NCI-H2227 (cell line): ENCODE data around the gene MYBPC1.
"Not testable (repeated sequence)": the region's sequence is repeated elsewhere in the genome, so short reads cannot be mapped to it uniquely, and the experiment has no call there.

ENCODE experiments used
- DNase-seq: peaks from one replicate; lab custom pipeline; 2025; ENCODE audit not compliant: unreplicated experiment; lab: John Stamatoyannopoulos, UW

Gene MYBPC1

DNA sequence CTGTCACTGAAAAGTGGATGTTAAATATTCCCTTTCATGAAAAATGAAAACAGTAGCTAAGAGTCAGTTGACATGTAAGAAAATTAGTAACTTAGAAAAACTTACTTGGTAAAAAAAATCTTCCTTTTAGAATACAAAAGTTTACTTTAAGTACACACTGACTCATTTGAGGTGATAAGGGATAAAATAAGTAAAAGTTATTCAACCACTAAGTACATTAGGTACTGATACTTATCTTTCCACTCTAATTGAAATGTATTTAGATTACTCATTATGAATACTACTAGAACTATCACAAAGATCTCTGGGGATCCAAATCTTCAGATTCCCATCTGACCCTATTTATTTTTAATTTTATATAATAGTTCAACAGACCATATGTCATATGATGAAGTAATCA lies 132.3 kb downstream of the MYBPC1 start:
- DNase-seq = no peak

DNA sequence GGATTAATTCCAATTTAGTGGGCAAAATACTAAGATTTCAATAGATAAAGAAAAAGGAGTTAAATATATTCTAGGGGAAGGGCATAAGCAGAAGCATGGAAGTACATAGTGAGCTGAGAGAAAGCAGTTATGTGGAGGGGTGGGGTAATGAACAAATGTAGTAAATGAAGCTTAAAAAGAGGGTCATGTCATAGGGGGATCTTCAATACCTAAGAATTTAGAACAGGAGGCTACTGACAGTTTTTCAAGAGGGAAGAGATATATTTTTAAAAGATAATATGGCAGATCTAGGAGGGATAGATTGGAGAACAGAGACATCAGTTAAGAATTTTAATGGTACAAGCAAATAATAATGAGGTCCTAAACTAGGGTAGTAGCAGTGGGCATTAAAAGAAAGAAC lies 135.1 kb downstream of the MYBPC1 start:
- DNase-seq = no peak

DNA sequence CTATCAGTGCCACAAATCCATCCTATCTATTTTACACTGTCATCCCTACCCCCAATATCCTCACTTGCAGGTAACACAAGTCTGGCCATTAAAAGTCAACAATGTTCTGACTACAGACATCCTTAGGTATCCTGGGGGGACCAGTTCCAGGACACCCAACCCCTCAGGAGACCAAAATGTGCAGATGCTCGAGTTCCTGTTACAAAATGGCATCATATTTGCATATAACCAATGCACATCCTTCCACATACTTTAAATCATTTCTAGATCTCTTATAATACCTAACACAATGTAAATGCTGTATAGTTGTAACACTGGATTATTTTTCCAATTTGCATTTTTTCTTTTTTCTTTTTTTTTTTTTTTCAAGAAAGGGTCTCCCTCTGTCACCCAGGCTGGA lies 137.5 kb downstream of the MYBPC1 start:
- no peak for DNase-seq

DNA sequence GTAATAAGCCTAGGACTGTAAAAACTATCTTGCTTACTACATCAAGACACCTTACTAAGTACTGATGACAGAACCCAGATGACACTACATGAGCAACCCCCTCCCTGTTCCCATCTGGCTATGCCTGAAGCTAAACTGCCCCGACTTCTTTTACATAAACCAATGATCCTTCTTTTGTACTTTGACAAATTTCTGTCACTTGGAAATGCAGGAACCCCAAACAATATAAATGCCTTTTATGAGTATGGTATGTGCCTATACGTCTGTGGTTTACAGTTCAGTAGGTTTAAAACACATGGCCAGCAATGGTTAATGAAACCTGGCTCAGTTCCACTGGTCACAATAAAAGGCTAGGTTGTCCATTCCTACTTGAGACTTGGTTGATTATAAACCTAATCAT lies 138.4 kb downstream of the MYBPC1 start:
- no peak for DNase-seq

DNA sequence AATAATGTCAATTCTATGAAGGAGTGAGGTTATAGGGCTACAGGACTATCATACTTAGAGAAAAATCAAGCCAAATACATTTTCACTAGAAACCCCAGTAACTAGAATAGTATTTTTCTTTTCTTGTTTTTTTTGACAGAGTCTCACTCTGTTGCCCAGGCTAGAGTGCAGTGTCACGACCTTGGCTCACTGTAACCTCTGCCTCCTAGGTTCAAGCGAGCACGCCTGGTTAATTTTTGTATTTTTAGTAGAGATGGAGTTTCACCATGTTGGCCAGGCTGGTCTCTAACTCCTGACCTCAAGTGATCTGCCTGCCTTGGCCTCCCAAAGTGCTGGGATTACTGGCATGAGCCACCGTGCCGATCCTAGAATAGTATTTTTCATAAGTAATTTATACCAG lies 139.7 kb downstream of the MYBPC1 start:
- not testable (repeated sequence) for DNase-seq
